Lower leg skin (tissue), 4 donors: ENCODE data around the gene PTPN1. TPM values are rescaled to one million over a fixed set of nuclear protein-coding genes. Genes with fewer than 3 reads are reported as not detected.
"Not testable (repeated sequence)": the region's sequence is repeated elsewhere in the genome, so short reads cannot be mapped to it uniquely, and the experiment has no call there.

Source experiments
- DNase-seq, 2 donors: peaks; one replicate each; pipeline ENCODE4 v3.0.0-alpha.2; 2019; ENCODE audit warnings: low spot score in 2 of 2
- H3K4me3 ChIP-seq: fragments of 200-600 bp; sonication (generic); 2 replicates; pipeline ENCODE4 v1.5.1; 2017; ENCODE audit warnings: mild to moderate bottlenecking, low read depth; ENCODE audit not compliant: poor library complexity, severe bottlenecking
- POLR2A ChIP-seq, 2 donors: fragments of 450-650 bp; IDR thresholded peaks; one replicate each; pipeline ENCODE4 v1.6.1; 2016 to 2017; ENCODE audit warnings: antibody characterized with exemption in 2 of 2, mild to moderate bottlenecking in 1 of 2, moderate library complexity in 1 of 2
- WGBS, 2 donors: methylation state at CpG; one replicate each; pipeline ENCODE4 v1.1.5; 2018; 5-methylcytosine and 5-hydroxymethylcytosine counted together
- intact Hi-C: fragments of 100-400 bp; cut with DNase I; formaldehyde crosslinking; loops from one replicate; pipeline ENCODE4 v1.15.0; 2023; ENCODE audit warnings: low total_unique reads
- total RNA-seq, 4 donors: library from RNA; depleted of rRNA; stranded (reverse); fragments of >200 nt; gene quantifications; one replicate each; pipeline ENCODE4 v1.1.0, GENCODE V29; 2016
- TF ChIP-seq, protein P1 (sequence below), 3 donors: fragments of 450-650 bp; IDR thresholded peaks; one replicate each; pipeline ENCODE4 v1.5.1; 2016; ENCODE audit warnings: antibody characterized with exemption in 3 of 3, mild to moderate bottlenecking in 3 of 3, moderate library complexity in 2 of 3

Gene PTPN1
- total RNA-seq, 4 donors from 2014 or later, result 19.1 to 29.8 (median 23.3) TPM

GRCh38 chr20:50595988-50596693 lies 86.0 kb downstream of the PTPN1 start:
- TF ChIP-seq, protein P1, sequence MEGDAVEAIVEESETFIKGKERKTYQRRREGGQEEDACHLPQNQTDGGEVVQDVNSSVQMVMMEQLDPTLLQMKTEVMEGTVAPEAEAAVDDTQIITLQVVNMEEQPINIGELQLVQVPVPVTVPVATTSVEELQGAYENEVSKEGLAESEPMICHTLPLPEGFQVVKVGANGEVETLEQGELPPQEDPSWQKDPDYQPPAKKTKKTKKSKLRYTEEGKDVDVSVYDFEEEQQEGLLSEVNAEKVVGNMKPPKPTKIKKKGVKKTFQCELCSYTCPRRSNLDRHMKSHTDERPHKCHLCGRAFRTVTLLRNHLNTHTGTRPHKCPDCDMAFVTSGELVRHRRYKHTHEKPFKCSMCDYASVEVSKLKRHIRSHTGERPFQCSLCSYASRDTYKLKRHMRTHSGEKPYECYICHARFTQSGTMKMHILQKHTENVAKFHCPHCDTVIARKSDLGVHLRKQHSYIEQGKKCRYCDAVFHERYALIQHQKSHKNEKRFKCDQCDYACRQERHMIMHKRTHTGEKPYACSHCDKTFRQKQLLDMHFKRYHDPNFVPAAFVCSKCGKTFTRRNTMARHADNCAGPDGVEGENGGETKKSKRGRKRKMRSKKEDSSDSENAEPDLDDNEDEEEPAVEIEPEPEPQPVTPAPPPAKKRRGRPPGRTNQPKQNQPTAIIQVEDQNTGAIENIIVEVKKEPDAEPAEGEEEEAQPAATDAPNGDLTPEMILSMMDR (IDR thresholded peaks at IDR 0.05), result no peak
- TF ChIP-seq POLR2A (IDR thresholded peaks at IDR 0.05), result no peak
- intact Hi-C loops, result no loop called here
- H3K4me3 ChIP-seq, result no peak overlapping the region
- DNase-seq, result no peak
- WGBS, 2 donors, result 38 to 44% methylated on average over 15 of the region's 15 CpGs

DNA sequence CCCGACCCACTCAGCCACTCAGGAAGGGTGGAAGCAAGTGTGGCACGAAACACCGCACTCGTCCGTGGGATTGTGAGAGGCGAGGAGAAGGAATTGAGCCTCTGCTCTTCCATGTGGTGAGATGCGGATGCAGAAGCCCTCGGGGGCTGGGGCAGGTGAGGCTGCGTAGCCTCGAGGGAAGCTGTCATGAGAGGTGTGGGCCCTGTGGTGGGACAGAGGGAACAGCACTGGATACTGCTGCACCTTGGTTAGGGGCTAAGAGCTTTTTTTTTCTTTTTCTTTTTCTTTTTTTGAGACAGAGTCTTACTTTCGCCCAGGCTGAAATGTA lies 86.5 kb downstream of the PTPN1 start:
- TF ChIP-seq, protein P1 (IDR thresholded peaks at IDR 0.05), result no peak
- TF ChIP-seq POLR2A (IDR thresholded peaks at IDR 0.05), result no peak
- H3K4me3 ChIP-seq, result no peak overlapping the region
- DNase-seq, result no peak
- intact Hi-C loops, result no loop called here
- WGBS, 2 donors, result 78 to 81% methylated on average over 11 of the region's 11 CpGs

DNA sequence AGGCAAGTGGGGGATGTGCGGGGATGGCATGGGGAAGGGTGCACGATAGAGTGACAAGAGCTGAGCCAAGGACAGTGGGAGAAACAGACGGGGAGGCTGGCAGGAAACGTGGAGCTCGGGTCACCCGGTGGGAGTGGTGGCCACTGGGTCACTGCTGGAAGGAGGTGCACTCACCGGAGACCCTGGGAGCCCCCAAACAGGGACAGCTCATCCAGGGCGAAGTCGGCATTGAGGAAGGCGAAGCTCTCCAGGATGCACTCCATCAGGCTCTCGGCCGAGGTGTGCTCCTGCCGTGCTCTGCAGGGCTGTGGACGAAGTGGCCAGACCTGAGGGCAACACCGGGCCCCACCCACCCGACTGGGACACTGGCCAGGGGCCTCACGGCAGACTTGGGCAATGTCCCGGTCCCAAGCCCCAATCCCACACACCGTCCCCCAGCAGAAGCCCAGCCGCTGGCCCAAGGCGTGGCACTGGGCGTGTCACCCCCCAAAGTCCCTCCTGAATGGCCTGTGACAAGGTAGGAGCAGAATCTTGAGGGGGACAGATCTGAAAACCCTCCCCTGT lies 87.3 kb downstream of the PTPN1 start:
- TF ChIP-seq, protein P1 (IDR thresholded peaks at IDR 0.05), result no peak
- TF ChIP-seq POLR2A (IDR thresholded peaks at IDR 0.05), result no peak
- intact Hi-C loops, result no loop called here
- no peak for DNase-seq
- H3K4me3 ChIP-seq, result no peak overlapping the region
- WGBS, 2 donors, result 77 to 79% methylated on average over 10 to 17 of the region's 22 CpGs

DNA sequence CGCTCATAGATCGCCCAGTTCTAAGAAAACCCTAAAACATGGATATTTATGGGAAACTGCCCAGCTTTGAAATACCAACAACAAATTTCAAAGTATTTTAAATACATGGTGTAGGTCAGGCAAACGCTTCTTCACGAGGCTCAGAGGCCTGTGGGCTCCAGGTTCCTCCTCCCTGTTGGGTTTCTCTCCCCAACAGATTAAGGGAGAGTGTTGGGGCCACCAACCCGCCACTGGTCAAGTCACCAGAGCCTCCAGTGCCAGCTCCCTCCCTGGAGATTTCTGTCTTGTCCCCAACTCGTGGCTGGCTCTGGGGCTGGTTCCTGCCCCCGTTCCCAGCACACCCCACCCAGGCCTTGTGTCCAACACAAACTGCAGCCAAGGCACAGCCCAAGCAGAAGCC lies 87.9 kb downstream of the PTPN1 start:
- intact Hi-C loops, result no loop called here
- DNase-seq, result no peak
- TF ChIP-seq POLR2A (IDR thresholded peaks at IDR 0.05), result no peak
- TF ChIP-seq, protein P1 (IDR thresholded peaks at IDR 0.05), result no peak
- H3K4me3 ChIP-seq, result no peak overlapping the region
- WGBS, 2 donors, result 73 to 93% methylated on average over 7 of the region's 7 CpGs

- intact Hi-C loops, H3K4me3 ChIP-seq, DNase-seq: not testable (repeated sequence)
- WGBS, 2 donors, result 91 to 94% methylated on average over 5 of the region's 5 CpGs
Observed at GRCh38 chr20:50598768-50599167, 88.6 kb downstream of the PTPN1 start.

- TF ChIP-seq, protein P1 (IDR thresholded peaks at IDR 0.05), result no peak
- no peak for TF ChIP-seq POLR2A (IDR thresholded peaks at IDR 0.05)
- intact Hi-C loops, result no loop called here
- no peak overlapping the region for H3K4me3 ChIP-seq
- DNase-seq, result no peak
- 71 to 73% methylated on average over 12 of the region's 12 CpGs for WGBS, 2 donors
Observed at GRCh38 chr20:50600281-50600895, 90.2 kb downstream of the PTPN1 start.
